ENCODE results near the gene RBM20.

DNA sequence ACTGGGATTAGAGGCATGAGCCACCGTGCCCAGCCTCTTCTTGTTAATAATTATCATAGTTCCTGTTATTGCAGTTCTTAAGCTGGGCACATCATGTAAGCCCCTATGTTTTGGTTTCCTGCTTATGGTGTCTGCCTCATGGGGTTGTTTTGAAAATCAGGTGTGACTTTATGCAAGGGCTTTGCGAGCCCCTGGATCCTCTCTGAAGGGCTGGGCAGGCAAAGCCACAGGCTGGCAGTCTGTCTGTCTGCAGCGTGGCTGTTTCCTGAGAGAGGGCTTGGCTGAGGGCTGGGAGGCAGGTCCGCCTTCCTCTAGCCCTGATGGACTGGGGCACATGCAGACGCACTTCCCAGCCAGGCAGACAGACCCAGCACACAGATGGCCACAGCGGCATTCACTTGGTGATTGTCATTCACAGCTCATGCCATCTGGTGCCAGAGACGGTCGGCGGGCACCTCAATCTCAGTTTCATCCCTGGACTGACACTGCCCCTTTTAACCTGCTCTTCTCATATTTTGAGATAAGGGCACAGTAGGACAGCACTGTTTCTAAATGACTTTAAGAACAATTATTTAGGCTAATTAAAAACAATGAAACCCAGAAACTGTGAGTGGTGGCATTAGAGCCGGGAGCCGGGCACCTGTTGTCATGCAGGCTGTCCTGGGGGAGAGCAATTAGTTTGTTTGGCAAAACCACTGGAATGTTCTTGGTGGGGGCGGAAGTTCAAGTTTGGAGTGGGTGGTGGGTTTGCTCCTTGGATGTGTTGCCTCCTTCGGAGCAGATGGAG is 35.5 kb downstream of the RBM20 start:
- TF ChIP-seq, protein P1, sequence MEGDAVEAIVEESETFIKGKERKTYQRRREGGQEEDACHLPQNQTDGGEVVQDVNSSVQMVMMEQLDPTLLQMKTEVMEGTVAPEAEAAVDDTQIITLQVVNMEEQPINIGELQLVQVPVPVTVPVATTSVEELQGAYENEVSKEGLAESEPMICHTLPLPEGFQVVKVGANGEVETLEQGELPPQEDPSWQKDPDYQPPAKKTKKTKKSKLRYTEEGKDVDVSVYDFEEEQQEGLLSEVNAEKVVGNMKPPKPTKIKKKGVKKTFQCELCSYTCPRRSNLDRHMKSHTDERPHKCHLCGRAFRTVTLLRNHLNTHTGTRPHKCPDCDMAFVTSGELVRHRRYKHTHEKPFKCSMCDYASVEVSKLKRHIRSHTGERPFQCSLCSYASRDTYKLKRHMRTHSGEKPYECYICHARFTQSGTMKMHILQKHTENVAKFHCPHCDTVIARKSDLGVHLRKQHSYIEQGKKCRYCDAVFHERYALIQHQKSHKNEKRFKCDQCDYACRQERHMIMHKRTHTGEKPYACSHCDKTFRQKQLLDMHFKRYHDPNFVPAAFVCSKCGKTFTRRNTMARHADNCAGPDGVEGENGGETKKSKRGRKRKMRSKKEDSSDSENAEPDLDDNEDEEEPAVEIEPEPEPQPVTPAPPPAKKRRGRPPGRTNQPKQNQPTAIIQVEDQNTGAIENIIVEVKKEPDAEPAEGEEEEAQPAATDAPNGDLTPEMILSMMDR (IDR thresholded peaks at IDR 0.05; ENCODE audit: insufficient read depth, low read length): no peak
- TF ChIP-seq, protein P2, sequence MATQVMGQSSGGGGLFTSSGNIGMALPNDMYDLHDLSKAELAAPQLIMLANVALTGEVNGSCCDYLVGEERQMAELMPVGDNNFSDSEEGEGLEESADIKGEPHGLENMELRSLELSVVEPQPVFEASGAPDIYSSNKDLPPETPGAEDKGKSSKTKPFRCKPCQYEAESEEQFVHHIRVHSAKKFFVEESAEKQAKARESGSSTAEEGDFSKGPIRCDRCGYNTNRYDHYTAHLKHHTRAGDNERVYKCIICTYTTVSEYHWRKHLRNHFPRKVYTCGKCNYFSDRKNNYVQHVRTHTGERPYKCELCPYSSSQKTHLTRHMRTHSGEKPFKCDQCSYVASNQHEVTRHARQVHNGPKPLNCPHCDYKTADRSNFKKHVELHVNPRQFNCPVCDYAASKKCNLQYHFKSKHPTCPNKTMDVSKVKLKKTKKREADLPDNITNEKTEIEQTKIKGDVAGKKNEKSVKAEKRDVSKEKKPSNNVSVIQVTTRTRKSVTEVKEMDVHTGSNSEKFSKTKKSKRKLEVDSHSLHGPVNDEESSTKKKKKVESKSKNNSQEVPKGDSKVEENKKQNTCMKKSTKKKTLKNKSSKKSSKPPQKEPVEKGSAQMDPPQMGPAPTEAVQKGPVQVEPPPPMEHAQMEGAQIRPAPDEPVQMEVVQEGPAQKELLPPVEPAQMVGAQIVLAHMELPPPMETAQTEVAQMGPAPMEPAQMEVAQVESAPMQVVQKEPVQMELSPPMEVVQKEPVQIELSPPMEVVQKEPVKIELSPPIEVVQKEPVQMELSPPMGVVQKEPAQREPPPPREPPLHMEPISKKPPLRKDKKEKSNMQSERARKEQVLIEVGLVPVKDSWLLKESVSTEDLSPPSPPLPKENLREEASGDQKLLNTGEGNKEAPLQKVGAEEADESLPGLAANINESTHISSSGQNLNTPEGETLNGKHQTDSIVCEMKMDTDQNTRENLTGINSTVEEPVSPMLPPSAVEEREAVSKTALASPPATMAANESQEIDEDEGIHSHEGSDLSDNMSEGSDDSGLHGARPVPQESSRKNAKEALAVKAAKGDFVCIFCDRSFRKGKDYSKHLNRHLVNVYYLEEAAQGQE (IDR thresholded peaks at IDR 0.05; ENCODE audit: insufficient replicate concordance, low read depth): no peak
